Spleen (tissue), 7 donors: ENCODE results near the gene EML6.

ENCODE experiments used
- POLR2A ChIP-seq, 3 donors: fragments of 450-650 bp; IDR thresholded peaks; one replicate each; pipeline ENCODE4 v1.5.1; 2017; ENCODE audit warnings: antibody characterized with exemption in 3 of 3, mild to moderate bottlenecking in 1 of 3
- POLR2AphosphoS5 ChIP-seq, 3 donors: sonication (generic); formaldehyde crosslinking; IDR thresholded peaks; one replicate each; pipeline ENCODE4 v1.5.1; 2017; ENCODE audit warnings: antibody characterized with exemption in 3 of 3
- TF ChIP-seq, protein P1 (sequence below), 11 experiments: fragments of 200-600 bp in 7 of 11; fragments of 450-650 bp in 4 of 11; sonication (generic) in 4 of 11; IDR thresholded peaks in 8 of 11; conservative IDR thresholded peaks in 3 of 11; 1 replicate in 7 of 11; 2 replicates in 4 of 11; pipeline versions ENCODE4 v1.4.0 to v1.8.0; 2016 to 2021; ENCODE audit warnings: antibody characterized with exemption in 11 of 11, inconsistent platforms in 4 of 11, mild to moderate bottlenecking in 1 of 11
- donor health status: DM: no; HTN: no; CAD: no; lungs with moderate emphysema.
- donor health status: DM: no; HTN: no; CAD: no.
- donor health status: DM: no; HTN: no; CAD: no.

DNA sequence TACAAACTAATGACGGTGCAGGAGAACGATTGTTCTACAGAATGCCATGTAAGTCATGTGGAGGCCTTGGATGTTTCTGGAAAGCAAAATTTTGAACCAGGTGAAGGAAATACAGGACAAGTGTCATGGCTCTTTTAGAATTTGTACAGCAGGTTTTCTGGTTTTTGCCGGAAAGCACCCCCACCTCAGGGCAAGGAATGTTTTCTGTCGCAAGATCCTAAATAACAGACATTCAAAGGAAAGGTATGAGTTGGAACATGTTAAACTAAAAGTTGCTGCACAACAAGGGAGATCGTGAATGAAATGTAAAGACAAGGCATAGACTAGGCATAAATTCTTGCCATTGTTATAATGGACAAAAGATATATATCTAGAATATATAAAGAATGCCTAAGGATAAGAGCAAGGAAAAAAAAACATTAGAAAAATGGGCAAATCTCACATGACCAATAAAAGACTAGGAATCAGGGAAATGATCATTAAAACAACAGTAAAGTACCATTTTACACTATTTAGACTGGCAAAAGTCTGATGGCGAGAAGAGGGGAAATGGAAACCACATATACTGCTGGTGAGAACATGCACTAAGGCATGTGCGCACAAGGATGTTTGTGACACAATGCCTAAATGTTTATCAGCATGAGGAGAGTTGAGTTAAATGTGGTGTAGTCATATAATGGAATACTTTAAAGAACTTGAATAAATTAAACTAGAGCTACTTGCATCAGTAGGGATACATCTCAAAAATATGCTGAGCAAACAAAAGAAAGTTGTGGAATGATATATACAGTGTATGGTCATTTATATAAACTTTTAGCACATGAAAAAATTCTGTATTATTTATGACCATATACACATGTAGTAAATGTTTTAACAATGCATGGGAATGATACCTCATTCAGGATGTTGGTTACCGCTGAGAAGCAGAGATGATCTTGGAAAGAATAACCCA lies 127.0 kb downstream of the EML6 start:
- TF ChIP-seq, protein P1, sequence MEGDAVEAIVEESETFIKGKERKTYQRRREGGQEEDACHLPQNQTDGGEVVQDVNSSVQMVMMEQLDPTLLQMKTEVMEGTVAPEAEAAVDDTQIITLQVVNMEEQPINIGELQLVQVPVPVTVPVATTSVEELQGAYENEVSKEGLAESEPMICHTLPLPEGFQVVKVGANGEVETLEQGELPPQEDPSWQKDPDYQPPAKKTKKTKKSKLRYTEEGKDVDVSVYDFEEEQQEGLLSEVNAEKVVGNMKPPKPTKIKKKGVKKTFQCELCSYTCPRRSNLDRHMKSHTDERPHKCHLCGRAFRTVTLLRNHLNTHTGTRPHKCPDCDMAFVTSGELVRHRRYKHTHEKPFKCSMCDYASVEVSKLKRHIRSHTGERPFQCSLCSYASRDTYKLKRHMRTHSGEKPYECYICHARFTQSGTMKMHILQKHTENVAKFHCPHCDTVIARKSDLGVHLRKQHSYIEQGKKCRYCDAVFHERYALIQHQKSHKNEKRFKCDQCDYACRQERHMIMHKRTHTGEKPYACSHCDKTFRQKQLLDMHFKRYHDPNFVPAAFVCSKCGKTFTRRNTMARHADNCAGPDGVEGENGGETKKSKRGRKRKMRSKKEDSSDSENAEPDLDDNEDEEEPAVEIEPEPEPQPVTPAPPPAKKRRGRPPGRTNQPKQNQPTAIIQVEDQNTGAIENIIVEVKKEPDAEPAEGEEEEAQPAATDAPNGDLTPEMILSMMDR (IDR thresholded peaks at IDR 0.05 in 8 of 11, conservative IDR thresholded peaks at IDR 0.05 in 3 of 11): no peak
- TF ChIP-seq POLR2A (IDR thresholded peaks at IDR 0.05) (no peak), POLR2AphosphoS5 (IDR thresholded peaks at IDR 0.05) (no peak)
